ENCODE results near the gene POLD3. TPM values are rescaled to one million over a fixed set of nuclear protein-coding genes. Genes with fewer than 3 reads are reported as not detected.

POLD3 gene
- total RNA-seq, 1 experiment from 2014 or later: 49.7 TPM

GRCh38 chr11:74639533-74639932 lies 47.2 kb downstream of the POLD3 start:
- no peak overlapping the region for H3K27ac Mint-ChIP-seq (ENCODE audit: unreplicated experiment)
- TF ChIP-seq, protein P1, sequence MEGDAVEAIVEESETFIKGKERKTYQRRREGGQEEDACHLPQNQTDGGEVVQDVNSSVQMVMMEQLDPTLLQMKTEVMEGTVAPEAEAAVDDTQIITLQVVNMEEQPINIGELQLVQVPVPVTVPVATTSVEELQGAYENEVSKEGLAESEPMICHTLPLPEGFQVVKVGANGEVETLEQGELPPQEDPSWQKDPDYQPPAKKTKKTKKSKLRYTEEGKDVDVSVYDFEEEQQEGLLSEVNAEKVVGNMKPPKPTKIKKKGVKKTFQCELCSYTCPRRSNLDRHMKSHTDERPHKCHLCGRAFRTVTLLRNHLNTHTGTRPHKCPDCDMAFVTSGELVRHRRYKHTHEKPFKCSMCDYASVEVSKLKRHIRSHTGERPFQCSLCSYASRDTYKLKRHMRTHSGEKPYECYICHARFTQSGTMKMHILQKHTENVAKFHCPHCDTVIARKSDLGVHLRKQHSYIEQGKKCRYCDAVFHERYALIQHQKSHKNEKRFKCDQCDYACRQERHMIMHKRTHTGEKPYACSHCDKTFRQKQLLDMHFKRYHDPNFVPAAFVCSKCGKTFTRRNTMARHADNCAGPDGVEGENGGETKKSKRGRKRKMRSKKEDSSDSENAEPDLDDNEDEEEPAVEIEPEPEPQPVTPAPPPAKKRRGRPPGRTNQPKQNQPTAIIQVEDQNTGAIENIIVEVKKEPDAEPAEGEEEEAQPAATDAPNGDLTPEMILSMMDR (IDR thresholded peaks at IDR 0.05; ENCODE audit: insufficient read depth in 1 of 2, low read depth in 1 of 2, low read length in 1 of 2, severe bottlenecking in 1 of 2, unreplicated experiment in 1 of 2): no peak
- H3K4me1 Mint-ChIP-seq (ENCODE audit: low read depth, unreplicated experiment): no peaks in the 10 kb centered on the region
- no TSS peak for BruUV-seq (replicated peaks)
- Histone ChIP-seq H3K9me3 (no peaks in the 10 kb centered on the region), H3K27me3 (replicated peaks; ENCODE audit: control insufficient read depth, insufficient read depth, low read length) (no peaks in the 10 kb centered on the region), H3K36me3 (ENCODE audit: control insufficient read depth, insufficient read depth, low read length) (peaks cover 7% of the 10 kb centered on the region), H3K4me1 (no peaks in the 10 kb centered on the region), H3K4me3 (ENCODE audit: low read depth, low read length) (no peak overlapping the region)
- no peak overlapping the region for H3K4me3 Mint-ChIP-seq (ENCODE audit: unreplicated experiment)
- CTCF ChIA-PET: no interaction called here
- intact Hi-C loops (cut with micrococcal nuclease; ENCODE audit: unreplicated experiment): no loop called here
- POLR2A ChIA-PET: no interaction called here
- H3K9me3 Mint-ChIP-seq (ENCODE audit: unreplicated experiment): no peaks in the 10 kb centered on the region
- no peak for DNase-seq
- no peaks in the 10 kb centered on the region for H3K27me3 Mint-ChIP-seq (ENCODE audit: insufficient read depth, unreplicated experiment)
- peaks cover 65% of the 10 kb centered on the region for H3K36me3 Mint-ChIP-seq (ENCODE audit: insufficient read depth, unreplicated experiment)

DNA sequence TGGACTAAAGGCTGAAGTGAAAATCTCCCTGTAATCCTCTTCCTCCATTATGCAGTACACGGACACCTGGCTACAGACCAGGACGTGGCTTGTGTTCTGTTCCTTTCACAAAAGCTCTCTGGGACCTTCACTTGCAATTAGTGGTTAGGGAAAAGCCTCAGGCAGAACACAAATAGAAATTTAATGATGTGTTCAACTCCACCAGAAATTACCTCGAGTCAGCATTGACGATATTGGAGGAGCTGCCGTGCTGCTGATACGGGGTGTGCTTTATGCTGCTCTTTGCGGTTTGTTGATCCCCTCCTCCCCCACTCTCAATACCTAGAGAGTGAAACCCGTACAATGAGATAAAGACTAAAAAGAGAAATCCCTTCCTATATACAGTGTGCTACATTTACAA lies 48.9 kb downstream of the POLD3 start:
- Mint-ChIP-seq H3K27me3 (ENCODE audit: insufficient read depth, unreplicated experiment) (no peaks in the 10 kb centered on the region), H3K4me3 (ENCODE audit: unreplicated experiment) (no peak overlapping the region), H3K27ac (ENCODE audit: unreplicated experiment) (no peak overlapping the region), H3K36me3 (ENCODE audit: insufficient read depth, unreplicated experiment) (peaks cover 61% of the 10 kb centered on the region), H3K4me1 (ENCODE audit: low read depth, unreplicated experiment) (no peaks in the 10 kb centered on the region), H3K9me3 (ENCODE audit: unreplicated experiment) (no peaks in the 10 kb centered on the region)
- POLR2A ChIA-PET: no interaction called here
- DNase-seq: no peak
- Histone ChIP-seq H3K36me3 (ENCODE audit: control insufficient read depth, insufficient read depth, low read length) (peaks cover 4% of the 10 kb centered on the region), H3K9me3 (no peaks in the 10 kb centered on the region), H3K4me1 (no peaks in the 10 kb centered on the region), H3K4me3 (ENCODE audit: low read depth, low read length) (no peak overlapping the region), H3K27me3 (replicated peaks; ENCODE audit: control insufficient read depth, insufficient read depth, low read length) (no peaks in the 10 kb centered on the region)
- TF ChIP-seq, protein P1 (IDR thresholded peaks at IDR 0.05; ENCODE audit: insufficient read depth in 1 of 2, low read depth in 1 of 2, low read length in 1 of 2, severe bottlenecking in 1 of 2, unreplicated experiment in 1 of 2): no peak
- no TSS peak for BruUV-seq (replicated peaks)
- intact Hi-C loops (cut with micrococcal nuclease; ENCODE audit: unreplicated experiment): no loop called here
- CTCF ChIA-PET: interaction anchor here (0.7 kb wide), 1 partner anchor 60 kb away, joined by 3 read pairs; no protein-coding TSS in a partner anchor

DNA sequence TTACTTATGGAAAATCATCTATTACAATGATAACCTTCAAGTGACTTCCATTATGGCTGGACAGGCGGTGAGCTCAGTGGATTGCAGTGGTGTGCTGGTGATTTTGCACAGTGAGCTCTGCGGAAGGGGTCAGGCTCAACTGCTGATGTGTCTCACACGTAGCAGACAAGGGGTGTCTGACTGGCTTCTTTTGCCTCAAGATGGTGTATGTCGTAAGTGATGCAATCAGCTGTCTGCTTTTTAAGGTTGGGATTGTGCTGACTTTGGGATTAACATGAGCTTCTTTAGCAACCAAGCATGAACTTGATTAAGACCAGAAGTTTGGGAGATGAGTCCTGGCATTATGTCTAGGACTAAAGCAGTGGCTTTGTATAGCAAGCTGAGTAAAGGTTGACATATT lies 49.5 kb downstream of the POLD3 start:
- no peaks in the 10 kb centered on the region for H3K4me1 ChIP-seq
- no peak for DNase-seq
- no peak overlapping the region for H3K4me3 ChIP-seq (ENCODE audit: low read depth, low read length)
- Mint-ChIP-seq H3K9me3 (ENCODE audit: unreplicated experiment) (no peaks in the 10 kb centered on the region), H3K27me3 (ENCODE audit: insufficient read depth, unreplicated experiment) (no peaks in the 10 kb centered on the region), H3K4me3 (ENCODE audit: unreplicated experiment) (no peak overlapping the region), H3K27ac (ENCODE audit: unreplicated experiment) (no peak overlapping the region), H3K4me1 (ENCODE audit: low read depth, unreplicated experiment) (no peaks in the 10 kb centered on the region), H3K36me3 (ENCODE audit: insufficient read depth, unreplicated experiment) (peaks cover 57% of the 10 kb centered on the region)
- no peaks in the 10 kb centered on the region for H3K9me3 ChIP-seq
- CTCF ChIA-PET: no interaction called here
- intact Hi-C loops (cut with micrococcal nuclease; ENCODE audit: unreplicated experiment): no loop called here
- no peaks in the 10 kb centered on the region for H3K27me3 ChIP-seq (replicated peaks; ENCODE audit: control insufficient read depth, insufficient read depth, low read length)
- TF ChIP-seq, protein P1 (IDR thresholded peaks at IDR 0.05; ENCODE audit: insufficient read depth in 1 of 2, low read depth in 1 of 2, low read length in 1 of 2, severe bottlenecking in 1 of 2, unreplicated experiment in 1 of 2): no peak
- POLR2A ChIA-PET: no interaction called here
- no TSS peak for BruUV-seq (replicated peaks)
- peaks cover 4% of the 10 kb centered on the region for H3K36me3 ChIP-seq (ENCODE audit: control insufficient read depth, insufficient read depth, low read length)

All from Caco-2 (cell line).